GM23338 (cell line): Measurements from ENCODE around the gene PIM1. TPM values are rescaled to one million over a fixed set of nuclear protein-coding genes. Genes with fewer than 3 reads are reported as not detected.

Experiments
- ATAC-seq: fragments of 200-7000 bp; cut with Tn5 transposase; 3 replicates; pipeline ENCODE4 v1.9.1; 2020
- DNase-seq: peaks from one replicate; pipeline ENCODE4 v3.0.0-alpha.2; 2015; ENCODE audit warnings: low spot score
- H2AFZ ChIP-seq: fragments of 200-600 bp; sonication (generic); 2 replicates; pipeline ENCODE4 v1.8.0; 2016; ENCODE audit warnings: antibody characterized with exemption, mild to moderate bottlenecking, moderate library complexity
- H3F3A ChIP-seq: fragments of 200-600 bp; sonication (generic); replicated peaks from 2 replicates; pipeline ENCODE4 v1.8.0; 2017; ENCODE audit warnings: antibody characterized with exemption, mixed run types, low read depth
- H3K27ac ChIP-seq: fragments of 200-600 bp; sonication (generic); 2 replicates; pipeline ENCODE4 v1.6.1; 2016; ENCODE audit warnings: low read depth
- H3K27me3 ChIP-seq: fragments of 200-600 bp; sonication (generic); 2 replicates; pipeline ENCODE4 v1.8.0; 2016; ENCODE audit warnings: mild to moderate bottlenecking, mixed run types, moderate library complexity; ENCODE audit not compliant: insufficient read depth
- H3K36me3 ChIP-seq: fragments of 200-600 bp; sonication (generic); 2 replicates; pipeline ENCODE4 v1.8.0; 2016; ENCODE audit warnings: mild to moderate bottlenecking; ENCODE audit not compliant: insufficient read depth
- H3K4me1 ChIP-seq: fragments of 200-600 bp; sonication (generic); 2 replicates; pipeline ENCODE4 v1.8.0; 2016; ENCODE audit warnings: mild to moderate bottlenecking, moderate library complexity; ENCODE audit not compliant: insufficient read depth
- H3K4me2 ChIP-seq: fragments of 200-600 bp; sonication (generic); 2 replicates; pipeline ENCODE4 v1.7.1; 2017; ENCODE audit warnings: mixed run types
- H3K4me3 ChIP-seq: fragments of 200-600 bp; sonication (generic); 2 replicates; pipeline ENCODE4 v1.6.1; 2016; ENCODE audit warnings: mixed run types
- H3K79me2 ChIP-seq: fragments of 200-600 bp; sonication (generic); replicated peaks from 2 replicates; pipeline ENCODE4 v1.8.0; 2017; ENCODE audit warnings: mild to moderate bottlenecking; ENCODE audit not compliant: insufficient read depth
- H3K9me2 ChIP-seq: fragments of 200-600 bp; sonication (generic); 2 replicates; pipeline ENCODE4 v1.8.0; 2017; ENCODE audit not compliant: insufficient read depth
- H4K20me1 ChIP-seq: fragments of 200-600 bp; sonication (generic); replicated peaks from 2 replicates; pipeline ENCODE4 v1.8.0; 2017; ENCODE audit warnings: mild to moderate bottlenecking; ENCODE audit not compliant: insufficient read depth
- H3K27ac Mint-ChIP-seq: 2 replicates; pipeline ENCODE4 v1.8.0; 2020; ENCODE audit warnings: inconsistent platforms, mild to moderate bottlenecking, moderate library complexity, mixed read lengths
- H3K27me3 Mint-ChIP-seq: 3 replicates; pipeline ENCODE4 v1.8.0; 2022; ENCODE audit warnings: low read depth, mild to moderate bottlenecking, moderate library complexity, mixed read lengths, inconsistent platforms; ENCODE audit not compliant: insufficient read depth, poor library complexity
- H3K36me3 Mint-ChIP-seq: 3 replicates; pipeline ENCODE4 v1.8.0; 2021; ENCODE audit warnings: low read depth, mild to moderate bottlenecking, inconsistent platforms, moderate library complexity, mixed read lengths
- H3K4me1 Mint-ChIP-seq: 3 replicates; pipeline ENCODE4 v1.8.0; 2020; ENCODE audit warnings: mild to moderate bottlenecking, inconsistent platforms, mixed read lengths
- H3K4me3 Mint-ChIP-seq: 3 replicates; pipeline ENCODE4 v1.8.0; 2021; ENCODE audit warnings: moderate library complexity, mild to moderate bottlenecking, inconsistent platforms, mixed read lengths
- H3K9me3 Mint-ChIP-seq: 3 replicates; pipeline ENCODE4 v1.8.0; 2020; ENCODE audit warnings: moderate library complexity, mild to moderate bottlenecking, inconsistent platforms, mixed read lengths
- CREB1 ChIP-seq: fragments of 250-450 bp; sonication (Bioruptor Pico); IDR thresholded peaks from 2 replicates; pipeline ENCODE4 v1.5.0; 2020; ENCODE audit warnings: low read depth, mild to moderate bottlenecking, moderate library complexity
- CTCF ChIP-seq, 2 experiments: fragments of 200-600 bp in 1 of 2; sonication (generic) in 1 of 2; conservative IDR thresholded peaks; 2 replicates each; pipeline versions ENCODE4 v1.5.1 to v1.6.1; 2016 to 2017; ENCODE audit warnings: antibody characterized with exemption in 2 of 2, low read depth in 2 of 2, mild to moderate bottlenecking in 2 of 2, moderate library complexity in 1 of 2
- EZH2phosphoT487 ChIP-seq: fragments of 200-600 bp; sonication (generic); IDR thresholded peaks from one replicate; pipeline ENCODE4 v1.8.1; 2018; ENCODE audit warnings: antibody characterized with exemption; ENCODE audit not compliant: unreplicated experiment
- JUNB ChIP-seq: IDR thresholded peaks from one replicate; pipeline ENCODE4 v1.6.1; 2016; ENCODE audit warnings: antibody characterized with exemption; ENCODE audit not compliant: unreplicated experiment
- POLR2AphosphoS5 ChIP-seq: IDR thresholded peaks from 2 replicates; pipeline ENCODE4 v1.6.1; 2016; ENCODE audit warnings: antibody characterized with exemption, low read depth
- STAT1 ChIP-seq: IDR thresholded peaks from one replicate; pipeline ENCODE4 v1.6.1; 2016; ENCODE audit warnings: antibody characterized with exemption; ENCODE audit not compliant: unreplicated experiment
- ZNF331 ChIP-seq: fragments of 250-450 bp; sonication (Bioruptor Pico); IDR thresholded peaks from 2 replicates; pipeline ENCODE4 v1.5.0; 2020; ENCODE audit warnings: low read depth, mild to moderate bottlenecking, moderate library complexity
- polyA plus RNA-seq: library from polyadenylated mRNA; unstranded; fragments of >200 nt; fragmentation: Nextera tagmentation; extraction: Ambion mirVana; gene quantifications from 2 replicates; pipeline ENCODE4 v1.2.1, GENCODE V29; 2016
- total RNA-seq: library from RNA; depleted of rRNA; stranded (reverse); fragments of >200 nt; shearing (Covaris generic); gene quantifications from 2 replicates; pipeline ENCODE4 v1.2.3, GENCODE V29; 2014
- TF ChIP-seq, protein P1 (sequence below): IDR thresholded peaks from one replicate; pipeline ENCODE4 v1.6.1; 2018; ENCODE audit warnings: antibody characterized with exemption; ENCODE audit not compliant: unreplicated experiment
- TF ChIP-seq, protein P2 (sequence below): IDR thresholded peaks from 2 replicates; pipeline ENCODE4 v1.6.1; 2016; ENCODE audit warnings: antibody characterized with exemption

PIM1 gene
- total and polyA plus RNA-seq, 2 experiments from 2014 or later: 46.0 to 74.2 TPM

GRCh38 chr6:37206622-37207021, 36.7 kb downstream of the PIM1 start (continued):
- TF ChIP-seq, protein P1, sequence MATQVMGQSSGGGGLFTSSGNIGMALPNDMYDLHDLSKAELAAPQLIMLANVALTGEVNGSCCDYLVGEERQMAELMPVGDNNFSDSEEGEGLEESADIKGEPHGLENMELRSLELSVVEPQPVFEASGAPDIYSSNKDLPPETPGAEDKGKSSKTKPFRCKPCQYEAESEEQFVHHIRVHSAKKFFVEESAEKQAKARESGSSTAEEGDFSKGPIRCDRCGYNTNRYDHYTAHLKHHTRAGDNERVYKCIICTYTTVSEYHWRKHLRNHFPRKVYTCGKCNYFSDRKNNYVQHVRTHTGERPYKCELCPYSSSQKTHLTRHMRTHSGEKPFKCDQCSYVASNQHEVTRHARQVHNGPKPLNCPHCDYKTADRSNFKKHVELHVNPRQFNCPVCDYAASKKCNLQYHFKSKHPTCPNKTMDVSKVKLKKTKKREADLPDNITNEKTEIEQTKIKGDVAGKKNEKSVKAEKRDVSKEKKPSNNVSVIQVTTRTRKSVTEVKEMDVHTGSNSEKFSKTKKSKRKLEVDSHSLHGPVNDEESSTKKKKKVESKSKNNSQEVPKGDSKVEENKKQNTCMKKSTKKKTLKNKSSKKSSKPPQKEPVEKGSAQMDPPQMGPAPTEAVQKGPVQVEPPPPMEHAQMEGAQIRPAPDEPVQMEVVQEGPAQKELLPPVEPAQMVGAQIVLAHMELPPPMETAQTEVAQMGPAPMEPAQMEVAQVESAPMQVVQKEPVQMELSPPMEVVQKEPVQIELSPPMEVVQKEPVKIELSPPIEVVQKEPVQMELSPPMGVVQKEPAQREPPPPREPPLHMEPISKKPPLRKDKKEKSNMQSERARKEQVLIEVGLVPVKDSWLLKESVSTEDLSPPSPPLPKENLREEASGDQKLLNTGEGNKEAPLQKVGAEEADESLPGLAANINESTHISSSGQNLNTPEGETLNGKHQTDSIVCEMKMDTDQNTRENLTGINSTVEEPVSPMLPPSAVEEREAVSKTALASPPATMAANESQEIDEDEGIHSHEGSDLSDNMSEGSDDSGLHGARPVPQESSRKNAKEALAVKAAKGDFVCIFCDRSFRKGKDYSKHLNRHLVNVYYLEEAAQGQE: no peak
- TF ChIP-seq ZNF331 (CRISPR knock-in tag) (no peak), STAT1 (no peak), CREB1 (CRISPR knock-in tag) (no peak), EZH2phosphoT487 (no peak), CTCF (conservative IDR thresholded peaks at IDR 0.05; ENCODE audit: low read depth in 2 of 2) (no peak), POLR2AphosphoS5 (no peak), JUNB (no peak)
- TF ChIP-seq, protein P2, sequence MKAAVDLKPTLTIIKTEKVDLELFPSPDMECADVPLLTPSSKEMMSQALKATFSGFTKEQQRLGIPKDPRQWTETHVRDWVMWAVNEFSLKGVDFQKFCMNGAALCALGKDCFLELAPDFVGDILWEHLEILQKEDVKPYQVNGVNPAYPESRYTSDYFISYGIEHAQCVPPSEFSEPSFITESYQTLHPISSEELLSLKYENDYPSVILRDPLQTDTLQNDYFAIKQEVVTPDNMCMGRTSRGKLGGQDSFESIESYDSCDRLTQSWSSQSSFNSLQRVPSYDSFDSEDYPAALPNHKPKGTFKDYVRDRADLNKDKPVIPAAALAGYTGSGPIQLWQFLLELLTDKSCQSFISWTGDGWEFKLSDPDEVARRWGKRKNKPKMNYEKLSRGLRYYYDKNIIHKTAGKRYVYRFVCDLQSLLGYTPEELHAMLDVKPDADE: no peak

- H4K20me1 ChIP-seq: no peaks in the 10 kb centered on the region
- H3K36me3 ChIP-seq: no peaks in the 10 kb centered on the region
- H3K27me3 ChIP-seq: no peaks in the 10 kb centered on the region
- ATAC-seq: peak; percentile 95
- H3K27me3 Mint-ChIP-seq: peaks cover 5% of the 10 kb centered on the region
- H2AFZ ChIP-seq: peak overlapping the region; percentile 86; the same call in 1 of the 2 replicates
- TF ChIP-seq CTCF (conservative IDR thresholded peaks at IDR 0.05; ENCODE audit: low read depth in 2 of 2) (peak; percentile 88 to 96), POLR2AphosphoS5 (no peak)
- no peaks in the 10 kb centered on the region for H3K9me2 ChIP-seq
- no peak overlapping the region for H3K4me2 ChIP-seq
- no peaks in the 10 kb centered on the region; the same call in 2 of the 3 replicates for H3K9me3 Mint-ChIP-seq
- DNase-seq: peak; percentile 93
- H3F3A ChIP-seq: no peaks in the 10 kb centered on the region; the same call in 1 of the 2 replicates
- peaks cover 3% of the 10 kb centered on the region for H3K4me1 Mint-ChIP-seq
- no peak overlapping the region for H3K4me3 Mint-ChIP-seq
- H3K27ac ChIP-seq: no peak overlapping the region
- H3K36me3 Mint-ChIP-seq: no peaks in the 10 kb centered on the region
- no peaks in the 10 kb centered on the region for H3K79me2 ChIP-seq
- no peak overlapping the region for H3K4me3 ChIP-seq
- no peak overlapping the region for H3K27ac Mint-ChIP-seq
- no peaks in the 10 kb centered on the region; the same call in 1 of the 2 replicates for H3K4me1 ChIP-seq
Measured at GRCh38 chr6:37207903-37208456, 38.0 kb downstream of the PIM1 start.
